GM12872 (cell line): ENCODE data around the gene PLS3.

Source experiments
- CTCF ChIP-seq: IDR thresholded peaks from 3 replicates; pipeline ENCODE4 v1.5.1; 2011; ENCODE audit warnings: low read depth, mild to moderate bottlenecking, low read length, moderate library complexity; ENCODE audit not compliant: insufficient read depth

The PLS3 gene

DNA sequence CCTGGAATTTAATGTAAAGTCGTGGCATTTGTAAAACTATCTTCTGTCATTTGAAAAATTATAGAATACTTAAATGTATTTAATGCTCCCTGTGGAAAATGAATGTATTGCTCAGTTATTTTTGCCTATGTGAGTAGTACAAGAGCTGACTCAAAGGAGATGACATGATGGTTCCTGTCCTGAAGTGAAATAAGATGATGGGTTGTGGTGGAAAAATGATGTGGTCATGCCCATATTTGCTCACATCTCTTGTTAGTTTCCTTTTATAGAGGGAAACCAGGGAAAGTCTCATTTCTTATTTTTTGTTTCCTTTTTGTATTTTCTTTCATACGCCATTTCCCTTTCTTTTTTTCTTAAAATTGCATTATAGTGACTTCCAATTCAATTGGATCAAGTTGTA lies 23.7 kb downstream of the PLS3 start:
- TF ChIP-seq CTCF = no peak

DNA sequence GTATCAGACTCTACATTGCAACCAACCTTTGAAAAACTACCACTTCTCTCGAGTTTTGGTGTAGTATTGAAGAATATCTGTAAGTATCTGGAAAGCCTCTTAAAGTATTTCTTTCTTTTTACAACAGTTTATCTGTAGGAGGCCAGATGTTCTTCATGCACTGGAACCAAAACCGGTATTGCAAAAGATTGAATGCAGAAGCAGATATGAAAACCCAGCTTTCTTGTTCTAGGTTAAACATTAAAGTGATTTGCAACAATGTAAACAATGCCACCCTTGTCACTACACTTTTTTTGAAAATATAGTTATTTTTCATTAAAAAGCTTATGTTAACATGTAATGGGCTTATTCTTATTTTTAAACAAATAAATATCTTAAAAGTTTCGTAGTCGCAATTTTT lies 27.2 kb downstream of the PLS3 start:
- no peak for TF ChIP-seq CTCF

- TF ChIP-seq CTCF = no peak
Measured at GRCh38 chrX:115589419-115589818, 28.4 kb downstream of the PLS3 start.

DNA sequence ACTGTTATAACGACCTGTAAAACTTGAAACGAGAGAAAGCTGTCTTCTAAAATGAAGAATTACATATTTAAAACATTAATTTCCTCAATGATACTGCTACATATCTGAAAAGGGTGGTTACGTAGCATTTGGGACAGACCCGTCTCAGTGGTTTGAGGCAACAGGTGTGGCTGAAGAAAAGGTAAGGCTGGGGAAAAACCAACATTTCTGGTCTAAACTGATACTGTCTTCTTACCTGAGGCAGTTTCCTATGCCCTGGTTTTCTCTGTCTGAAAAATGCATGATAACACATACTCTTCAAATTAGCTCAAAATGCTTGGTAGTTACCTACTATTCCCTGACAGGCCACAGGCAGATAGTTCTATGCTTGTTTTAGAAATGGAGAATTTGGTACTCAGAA lies 30.4 kb downstream of the PLS3 start:
- no peak for TF ChIP-seq CTCF

DNA sequence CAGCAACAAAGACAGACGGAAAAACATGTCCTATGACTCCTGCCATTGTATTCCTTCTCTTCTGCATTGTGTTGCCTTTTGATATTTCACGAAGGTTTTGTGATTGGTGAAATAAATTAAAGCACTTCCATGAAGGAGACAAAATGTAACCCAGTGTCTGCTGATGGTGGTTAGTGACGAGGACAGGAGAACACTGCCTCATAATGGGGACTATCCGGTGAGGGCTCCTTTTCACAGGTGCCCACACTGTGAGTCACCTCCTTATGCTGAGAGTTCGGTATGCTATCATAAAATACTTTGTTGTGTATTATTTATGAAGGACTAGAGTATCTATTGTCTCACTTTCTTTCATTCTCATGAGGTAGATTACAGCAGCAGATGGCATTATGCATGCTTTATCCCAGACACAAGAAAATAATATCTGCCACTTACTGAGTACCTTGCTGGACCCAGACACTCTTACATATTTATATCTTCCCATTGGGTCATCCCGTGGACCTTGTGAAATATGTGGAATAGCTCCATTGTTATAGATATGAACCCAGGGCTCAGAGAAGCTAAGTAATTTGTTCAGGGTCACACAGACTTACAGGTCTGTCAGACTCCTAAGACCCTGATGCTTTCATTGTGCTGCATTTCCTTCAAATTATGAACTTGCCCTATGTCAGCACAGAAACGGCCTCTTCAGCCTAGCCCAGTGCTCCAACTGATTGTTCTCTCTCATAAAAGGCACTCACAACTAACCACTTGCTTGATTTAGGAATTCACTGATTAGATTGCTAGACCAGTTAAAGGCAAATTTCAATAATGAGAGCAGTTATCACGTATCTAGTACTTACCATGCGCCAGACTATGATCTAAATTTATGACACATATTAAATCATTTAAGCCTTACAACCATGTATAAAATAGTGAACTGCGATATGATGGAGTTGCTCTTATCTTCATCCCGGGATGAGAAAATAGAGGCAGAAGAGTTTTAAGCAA lies 31.2 kb downstream of the PLS3 start:
- no peak for TF ChIP-seq CTCF

- no peak for TF ChIP-seq CTCF
Measured at GRCh38 chrX:115592997-115593734, 32.2 kb downstream of the PLS3 start.

DNA sequence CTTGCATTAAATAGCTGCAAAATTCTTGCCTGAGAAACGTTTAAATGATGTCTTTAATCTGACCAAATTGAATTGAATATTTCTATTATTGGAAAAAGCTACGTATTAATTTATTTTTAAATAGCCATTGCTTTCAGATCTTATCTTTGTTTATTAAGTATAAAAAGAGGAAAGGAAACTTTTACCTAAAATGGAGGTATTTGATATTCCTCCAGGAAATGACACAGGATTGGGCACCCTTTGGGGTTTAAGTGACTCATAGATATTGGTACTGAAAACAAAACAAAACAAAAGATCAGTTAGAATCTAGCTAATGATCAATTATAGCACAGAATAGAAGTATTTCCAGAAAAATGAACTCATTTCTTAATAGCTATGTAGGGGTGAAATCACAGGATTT lies 34.1 kb downstream of the PLS3 start:
- TF ChIP-seq CTCF = no peak
